Panc1 (cell line): ENCODE measurements around the gene RNF25. TPM values are rescaled to one million over a fixed set of nuclear protein-coding genes. Genes with fewer than 3 reads are reported as not detected.

Experiments used
- ATAC-seq: fragments of 200-7000 bp; cut with Tn5 transposase; 2 replicates; pipeline ENCODE4 v1.9.1; 2020; ENCODE audit warnings: mild to moderate bottlenecking, moderate library complexity
- BruUV-seq: library from RNA; stranded (reverse); fragments of 400-500 nt; replicated peaks from 2 replicates; lab custom pipeline; 2021; lab: Mats Ljungman, UMichigan
- CTCF ChIA-PET: fragments of 300-600 bp; sonication (Branson Sonifier 250); formaldehyde crosslinking; loops from one replicate; lab custom pipeline; 2022; ENCODE audit warnings: antibody characterized with exemption; lab: Charles Lee
- POLR2A ChIA-PET: fragments of 300-600 bp; sonication (Branson Sonifier 250); formaldehyde crosslinking; loops from one replicate; lab custom pipeline; 2022; ENCODE audit warnings: antibody characterized with exemption; lab: Charles Lee
- DNase-seq: peaks from one replicate; pipeline ENCODE4 v3.0.0-alpha.2; 2010; ENCODE audit warnings: low read depth, low spot score
- H3K27ac ChIP-seq: 2 replicates; pipeline ENCODE4 v1.5.1; 2011; ENCODE audit warnings: mild to moderate bottlenecking, low read length, inconsistent platforms
- H3K27me3 ChIP-seq: fragments of 200-500 bp; sonication (Bioruptor generic); 2 replicates; pipeline ENCODE4 v1.6.0; 2014; ENCODE audit warnings: low read length, inconsistent platforms; ENCODE audit not compliant: control insufficient read depth, insufficient read depth
- H3K36me3 ChIP-seq: fragments of 200-500 bp; sonication (Bioruptor generic); 2 replicates; pipeline ENCODE4 v1.5.1; 2014; ENCODE audit warnings: inconsistent platforms, mild to moderate bottlenecking, low read length, moderate library complexity; ENCODE audit not compliant: control insufficient read depth, insufficient read depth
- H3K4me1 ChIP-seq: 2 replicates; pipeline ENCODE4 v1.5.1; 2011; ENCODE audit warnings: inconsistent platforms, mild to moderate bottlenecking, low read length, moderate library complexity; ENCODE audit not compliant: control insufficient read depth, insufficient read depth
- H3K4me3 ChIP-seq, 2 experiments: 2 replicates each; pipeline ENCODE4 v1.5.1; 2011 to 2012; ENCODE audit warnings: low read depth in 2 of 2, low read length in 2 of 2, mild to moderate bottlenecking in 2 of 2, inconsistent platforms in 1 of 2, moderate library complexity in 1 of 2
- H3K9me3 ChIP-seq: fragments of 200-500 bp; sonication (Bioruptor generic); 2 replicates; pipeline ENCODE4 v1.5.1; 2014; ENCODE audit warnings: low read depth, mild to moderate bottlenecking, inconsistent platforms, low read length, moderate library complexity; ENCODE audit not compliant: control insufficient read depth, insufficient read depth
- POLR2AphosphoS5 ChIP-seq: IDR thresholded peaks from 2 replicates; pipeline ENCODE4 v1.6.1; 2012; ENCODE audit warnings: mild to moderate bottlenecking, low read depth, low read length, moderate library complexity
- SIN3A ChIP-seq: IDR thresholded peaks from 2 replicates; pipeline ENCODE4 v1.6.1; 2012; ENCODE audit warnings: low read depth, mild to moderate bottlenecking, low read length, moderate library complexity, borderline replicate concordance; ENCODE audit not compliant: insufficient read depth
- TCF7L2 ChIP-seq: IDR thresholded peaks from 2 replicates; pipeline ENCODE4 v1.6.1; 2011; ENCODE audit warnings: mild to moderate bottlenecking, low read depth, low read length, inconsistent platforms
- in situ Hi-C: cut with HindIII; loops from 2 replicates; pipeline ENCODE4 v1.10.0; 2016; ENCODE audit warnings: low sequenced_read_pairs, low pct_unique_long_range_greater_than_20kb
- intact Hi-C: fragments of 100-400 bp; cut with micrococcal nuclease; formaldehyde crosslinking; loops from one replicate; pipeline ENCODE4 v1.10.0; 2022; ENCODE audit not compliant: unreplicated experiment
- total RNA-seq: library from RNA; stranded (reverse); gene quantifications from one replicate; pipeline ENCODE4 v1.2.1, GENCODE V29; 2021; ENCODE audit not compliant: unreplicated experiment
- TF ChIP-seq, protein P1 (sequence below): fragments of 450-650 bp; IDR thresholded peaks from 2 replicates; pipeline ENCODE4 v1.5.1; 2017; ENCODE audit warnings: mild to moderate bottlenecking
- TF ChIP-seq, protein P2 (sequence below), 2 experiments: IDR thresholded peaks; 2 replicates each; pipeline ENCODE4 v1.6.1; 2011 to 2012; ENCODE audit warnings: low read depth in 2 of 2, control low read depth in 1 of 2, low read length in 1 of 2, mild to moderate bottlenecking in 1 of 2, moderate library complexity in 1 of 2; ENCODE audit not compliant: insufficient read depth in 1 of 2

The RNF25 gene
- total RNA-seq, 1 experiment from 2014 or later: 40.4 TPM

DNA sequence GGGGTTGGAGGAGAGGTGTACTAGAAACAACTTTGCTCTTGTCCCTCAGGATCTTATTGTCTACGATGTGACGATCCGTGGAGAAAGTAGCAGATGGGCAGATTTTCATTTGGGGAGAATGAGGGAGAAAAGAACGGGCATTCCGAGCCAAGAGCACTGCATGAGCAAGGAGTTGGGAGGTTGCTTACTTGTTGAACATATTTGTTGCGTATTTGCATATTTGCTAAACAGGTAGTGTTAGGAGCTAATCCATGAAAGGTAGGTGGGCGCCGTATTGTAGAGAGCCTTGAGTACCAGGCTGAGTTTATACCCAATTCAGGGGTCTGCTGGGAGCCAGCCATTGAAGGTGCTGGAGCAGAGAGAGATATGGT, 11.8 kb downstream of the RNF25 start:
- Histone ChIP-seq H3K36me3 (peaks cover 15% of the 10 kb centered on the region), H3K9me3 (no peaks in the 10 kb centered on the region), H3K4me1 (peaks cover 12% of the 10 kb centered on the region), H3K4me3 (peak overlapping the region; percentile 67 to 85), H3K27ac (peak overlapping the region; percentile 89), H3K27me3 (no peaks in the 10 kb centered on the region)
- TF ChIP-seq TCF7L2 (no peak), SIN3A (no peak), POLR2AphosphoS5 (no peak)
- TF ChIP-seq, protein P1, sequence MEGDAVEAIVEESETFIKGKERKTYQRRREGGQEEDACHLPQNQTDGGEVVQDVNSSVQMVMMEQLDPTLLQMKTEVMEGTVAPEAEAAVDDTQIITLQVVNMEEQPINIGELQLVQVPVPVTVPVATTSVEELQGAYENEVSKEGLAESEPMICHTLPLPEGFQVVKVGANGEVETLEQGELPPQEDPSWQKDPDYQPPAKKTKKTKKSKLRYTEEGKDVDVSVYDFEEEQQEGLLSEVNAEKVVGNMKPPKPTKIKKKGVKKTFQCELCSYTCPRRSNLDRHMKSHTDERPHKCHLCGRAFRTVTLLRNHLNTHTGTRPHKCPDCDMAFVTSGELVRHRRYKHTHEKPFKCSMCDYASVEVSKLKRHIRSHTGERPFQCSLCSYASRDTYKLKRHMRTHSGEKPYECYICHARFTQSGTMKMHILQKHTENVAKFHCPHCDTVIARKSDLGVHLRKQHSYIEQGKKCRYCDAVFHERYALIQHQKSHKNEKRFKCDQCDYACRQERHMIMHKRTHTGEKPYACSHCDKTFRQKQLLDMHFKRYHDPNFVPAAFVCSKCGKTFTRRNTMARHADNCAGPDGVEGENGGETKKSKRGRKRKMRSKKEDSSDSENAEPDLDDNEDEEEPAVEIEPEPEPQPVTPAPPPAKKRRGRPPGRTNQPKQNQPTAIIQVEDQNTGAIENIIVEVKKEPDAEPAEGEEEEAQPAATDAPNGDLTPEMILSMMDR: no peak
- TF ChIP-seq, protein P2, sequence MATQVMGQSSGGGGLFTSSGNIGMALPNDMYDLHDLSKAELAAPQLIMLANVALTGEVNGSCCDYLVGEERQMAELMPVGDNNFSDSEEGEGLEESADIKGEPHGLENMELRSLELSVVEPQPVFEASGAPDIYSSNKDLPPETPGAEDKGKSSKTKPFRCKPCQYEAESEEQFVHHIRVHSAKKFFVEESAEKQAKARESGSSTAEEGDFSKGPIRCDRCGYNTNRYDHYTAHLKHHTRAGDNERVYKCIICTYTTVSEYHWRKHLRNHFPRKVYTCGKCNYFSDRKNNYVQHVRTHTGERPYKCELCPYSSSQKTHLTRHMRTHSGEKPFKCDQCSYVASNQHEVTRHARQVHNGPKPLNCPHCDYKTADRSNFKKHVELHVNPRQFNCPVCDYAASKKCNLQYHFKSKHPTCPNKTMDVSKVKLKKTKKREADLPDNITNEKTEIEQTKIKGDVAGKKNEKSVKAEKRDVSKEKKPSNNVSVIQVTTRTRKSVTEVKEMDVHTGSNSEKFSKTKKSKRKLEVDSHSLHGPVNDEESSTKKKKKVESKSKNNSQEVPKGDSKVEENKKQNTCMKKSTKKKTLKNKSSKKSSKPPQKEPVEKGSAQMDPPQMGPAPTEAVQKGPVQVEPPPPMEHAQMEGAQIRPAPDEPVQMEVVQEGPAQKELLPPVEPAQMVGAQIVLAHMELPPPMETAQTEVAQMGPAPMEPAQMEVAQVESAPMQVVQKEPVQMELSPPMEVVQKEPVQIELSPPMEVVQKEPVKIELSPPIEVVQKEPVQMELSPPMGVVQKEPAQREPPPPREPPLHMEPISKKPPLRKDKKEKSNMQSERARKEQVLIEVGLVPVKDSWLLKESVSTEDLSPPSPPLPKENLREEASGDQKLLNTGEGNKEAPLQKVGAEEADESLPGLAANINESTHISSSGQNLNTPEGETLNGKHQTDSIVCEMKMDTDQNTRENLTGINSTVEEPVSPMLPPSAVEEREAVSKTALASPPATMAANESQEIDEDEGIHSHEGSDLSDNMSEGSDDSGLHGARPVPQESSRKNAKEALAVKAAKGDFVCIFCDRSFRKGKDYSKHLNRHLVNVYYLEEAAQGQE (IDR thresholded peaks at IDR 0.05; ENCODE audit: insufficient read depth in 1 of 2, low read depth in 2 of 2, low read length in 1 of 2): no peak
- no peak for DNase-seq
- in situ Hi-C loops (no loop called here), intact Hi-C loops (loop anchor here (2.0 kb wide), 1 partner anchor 187 kb away; no protein-coding TSS in a partner anchor)
- ChIA-PET CTCF (interaction anchor here (0.6 to 1.8 kb wide), 8 partner anchors 12 to 238 kb away, joined by 3 to 16 read pairs (median 6); no protein-coding TSS in a partner anchor), POLR2A (interaction anchor here (0.6 to 0.9 kb wide), 5 partner anchors 12 to 188 kb away, joined by 3 to 18 read pairs (median 3); partner anchors contain the start of genes RNF25 and STK36)
- no peak for ATAC-seq
- TSS peak; percentile 96 for BruUV-seq

DNA sequence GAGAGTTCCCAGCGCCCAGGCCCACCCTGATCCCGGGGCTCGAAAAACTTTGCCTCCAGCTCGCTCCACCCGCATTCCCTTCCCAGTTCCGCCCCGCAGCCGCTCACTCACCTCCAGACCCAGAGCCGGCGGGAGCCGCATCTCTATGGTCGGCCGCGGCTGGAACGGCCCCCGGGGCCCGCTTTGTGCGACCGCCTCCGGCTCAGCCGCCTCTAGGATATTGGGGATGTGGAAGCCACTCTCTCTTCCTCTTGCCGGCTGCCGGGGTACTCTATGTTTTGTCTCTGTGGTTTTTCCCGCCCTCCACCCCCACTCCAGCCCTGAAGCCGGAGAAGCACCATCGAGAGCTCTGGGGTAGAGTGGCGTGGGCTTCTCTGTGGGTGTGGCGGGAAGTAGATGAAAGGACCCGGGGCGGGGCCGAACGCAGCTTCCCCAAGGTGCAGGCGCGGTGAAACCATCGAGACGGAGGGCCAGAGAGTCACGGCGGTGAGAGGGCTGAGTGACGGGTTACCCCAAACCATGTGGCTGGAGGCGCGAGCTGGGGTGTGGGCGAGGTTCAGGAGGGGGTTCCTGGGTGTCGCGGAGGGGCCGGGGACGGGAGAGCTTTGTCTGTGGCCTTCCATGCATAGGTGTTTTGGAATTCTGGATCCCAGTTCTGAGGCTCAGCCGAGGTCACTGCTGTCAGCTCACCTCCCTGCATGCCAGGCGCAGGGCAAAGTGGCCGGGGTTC, 12.4 kb downstream of the RNF25 start, which contains the start of the genes BCS1L and ZNF142:
BCS1L (plus strand) TSS at position 426 of the 730 bp plus-strand sequence. CDS start 1,305 bp downstream, outside the sequence.
ZNF142 (minus strand) TSS at position 366 of the 730 bp plus-strand sequence. CDS start 3,194 bp downstream, outside the sequence.
- no peaks in the 10 kb centered on the region for H3K9me3 ChIP-seq
- ChIA-PET CTCF (interaction anchor here (0.6 to 1.8 kb wide), 9 partner anchors 12 to 239 kb away, joined by 3 to 16 read pairs (median 5); no protein-coding TSS in a partner anchor), POLR2A (interaction anchor here (0.6 to 0.9 kb wide), 4 partner anchors 12 to 188 kb away, joined by 3 to 18 read pairs (median 8); partner anchors contain the start of genes RNF25 and STK36)
- DNase-seq (peak; percentile 60), ATAC-seq (peak; percentile 97)
- TF ChIP-seq, protein P1: no peak
- TF ChIP-seq POLR2AphosphoS5 (peak; percentile 75), SIN3A (peak; percentile 90; the same call in 1 of the 2 replicates), TCF7L2 (peak; percentile 98)
- TF ChIP-seq, protein P2 (IDR thresholded peaks at IDR 0.05; ENCODE audit: insufficient read depth in 1 of 2, low read depth in 2 of 2, low read length in 1 of 2): no peak
- BruUV-seq: no TSS peak
- in situ Hi-C loops: no loop called here
- H3K27me3 ChIP-seq: no peaks in the 10 kb centered on the region
- peaks cover 15% of the 10 kb centered on the region for H3K36me3 ChIP-seq
- peak within 1 kb of the TSS; percentile 89 for H3K27ac ChIP-seq
- H3K4me1 ChIP-seq: peaks cover 12% of the 10 kb centered on the region
- intact Hi-C loops: loop anchor here (2.0 kb wide), 1 partner anchor 187 kb away; no protein-coding TSS in a partner anchor
- H3K4me3 ChIP-seq: peak within 1 kb of the TSS; percentile 67 to 85
